ENCODE results near the gene CPZ. TPM values are rescaled to one million over a fixed set of nuclear protein-coding genes. Genes with fewer than 3 reads are reported as not detected.
"Not testable (repeated sequence)": the region's sequence is repeated elsewhere in the genome, so short reads cannot be mapped to it uniquely, and the experiment has no call there.

The CPZ gene
- total RNA-seq, 1 experiment from 2014 or later, result not detected

- Mint-ChIP-seq H3K4me3 (ENCODE audit: low read depth, unreplicated experiment) (no peak overlapping the region), H3K9me3 (ENCODE audit: low read depth, unreplicated experiment) (no peaks in the 10 kb centered on the region), H3K27me3 (ENCODE audit: unreplicated experiment) (peaks cover 85% of the 10 kb centered on the region), H3K36me3 (ENCODE audit: insufficient read depth, unreplicated experiment) (no peaks in the 10 kb centered on the region), H3K4me1 (ENCODE audit: low read depth, unreplicated experiment) (no peaks in the 10 kb centered on the region), H3K27ac (ENCODE audit: unreplicated experiment) (no peak overlapping the region)
- no peak for DNase-seq
- no TSS peak for BruUV-seq (replicated peaks)
- CTCF ChIA-PET, result no interaction called here
- intact Hi-C loops (cut with micrococcal nuclease; ENCODE audit: unreplicated experiment), result no loop called here
- TF ChIP-seq, protein P1, sequence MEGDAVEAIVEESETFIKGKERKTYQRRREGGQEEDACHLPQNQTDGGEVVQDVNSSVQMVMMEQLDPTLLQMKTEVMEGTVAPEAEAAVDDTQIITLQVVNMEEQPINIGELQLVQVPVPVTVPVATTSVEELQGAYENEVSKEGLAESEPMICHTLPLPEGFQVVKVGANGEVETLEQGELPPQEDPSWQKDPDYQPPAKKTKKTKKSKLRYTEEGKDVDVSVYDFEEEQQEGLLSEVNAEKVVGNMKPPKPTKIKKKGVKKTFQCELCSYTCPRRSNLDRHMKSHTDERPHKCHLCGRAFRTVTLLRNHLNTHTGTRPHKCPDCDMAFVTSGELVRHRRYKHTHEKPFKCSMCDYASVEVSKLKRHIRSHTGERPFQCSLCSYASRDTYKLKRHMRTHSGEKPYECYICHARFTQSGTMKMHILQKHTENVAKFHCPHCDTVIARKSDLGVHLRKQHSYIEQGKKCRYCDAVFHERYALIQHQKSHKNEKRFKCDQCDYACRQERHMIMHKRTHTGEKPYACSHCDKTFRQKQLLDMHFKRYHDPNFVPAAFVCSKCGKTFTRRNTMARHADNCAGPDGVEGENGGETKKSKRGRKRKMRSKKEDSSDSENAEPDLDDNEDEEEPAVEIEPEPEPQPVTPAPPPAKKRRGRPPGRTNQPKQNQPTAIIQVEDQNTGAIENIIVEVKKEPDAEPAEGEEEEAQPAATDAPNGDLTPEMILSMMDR (IDR thresholded peaks at IDR 0.05; ENCODE audit: unreplicated experiment), result no peak
Measured at GRCh38 chr4:8653326-8654000, 60.9 kb downstream of the CPZ start.

- H3K4me3 Mint-ChIP-seq (ENCODE audit: low read depth, unreplicated experiment); intact Hi-C loops (cut with micrococcal nuclease; ENCODE audit: unreplicated experiment); BruUV-seq (replicated peaks); DNase-seq; H3K4me1 Mint-ChIP-seq (ENCODE audit: low read depth, unreplicated experiment); H3K27ac Mint-ChIP-seq (ENCODE audit: unreplicated experiment); H3K9me3 Mint-ChIP-seq (ENCODE audit: low read depth, unreplicated experiment); H3K36me3 Mint-ChIP-seq (ENCODE audit: insufficient read depth, unreplicated experiment); CTCF ChIA-PET: not testable (repeated sequence)
- H3K27me3 Mint-ChIP-seq (ENCODE audit: unreplicated experiment), result peaks cover 80% of the 10 kb centered on the region
Measured at GRCh38 chr4:8654139-8654538, 61.6 kb downstream of the CPZ start.

DNA sequence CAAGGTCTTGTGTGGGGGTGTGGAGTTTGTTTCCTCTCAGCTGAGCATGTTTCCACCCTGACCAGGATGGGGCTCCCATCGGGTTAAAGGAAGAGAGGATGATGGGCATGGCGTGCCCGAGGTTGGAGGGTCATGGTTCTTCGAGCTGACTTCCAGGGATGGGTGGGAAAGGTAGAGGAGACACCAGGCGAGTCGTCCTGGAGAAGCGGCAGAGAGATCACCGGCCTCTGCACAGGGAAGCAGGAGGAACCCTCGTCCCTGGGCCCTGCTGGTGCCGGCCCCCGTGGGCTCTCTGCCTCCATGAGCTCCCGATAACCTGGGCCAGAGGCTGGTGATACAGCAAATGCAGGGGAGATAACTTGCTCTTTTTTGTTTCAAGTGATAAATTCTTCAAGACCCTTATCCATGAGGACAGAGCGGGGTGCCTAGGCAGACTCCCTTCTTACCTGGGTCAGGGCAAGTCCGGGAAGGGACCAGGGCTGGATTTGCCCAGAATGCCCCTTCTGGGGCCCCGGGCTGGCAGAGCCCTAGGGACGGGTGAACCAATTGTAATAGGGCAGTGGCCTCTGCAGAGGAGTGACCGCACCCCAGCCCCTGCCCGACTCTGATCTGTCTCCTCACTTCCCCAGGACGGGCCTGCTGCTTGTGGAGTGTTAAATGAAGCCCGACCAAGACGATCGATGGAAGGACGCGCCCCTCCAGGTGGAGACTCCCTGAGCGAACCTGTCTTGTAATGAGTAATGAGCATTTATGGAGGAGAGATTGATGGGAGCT is 63.0 kb downstream of the CPZ start:
- H3K27me3 Mint-ChIP-seq (ENCODE audit: unreplicated experiment), result peaks cover 73% of the 10 kb centered on the region
- no TSS peak for BruUV-seq (replicated peaks)
- H3K4me3 Mint-ChIP-seq (ENCODE audit: low read depth, unreplicated experiment), result no peak overlapping the region
- no peaks in the 10 kb centered on the region for H3K9me3 Mint-ChIP-seq (ENCODE audit: low read depth, unreplicated experiment)
- TF ChIP-seq, protein P1 (IDR thresholded peaks at IDR 0.05; ENCODE audit: unreplicated experiment), result no peak
- H3K27ac Mint-ChIP-seq (ENCODE audit: unreplicated experiment), result no peak overlapping the region
- H3K4me1 Mint-ChIP-seq (ENCODE audit: low read depth, unreplicated experiment), result no peaks in the 10 kb centered on the region
- no peak for DNase-seq
- H3K36me3 Mint-ChIP-seq (ENCODE audit: insufficient read depth, unreplicated experiment), result no peaks in the 10 kb centered on the region
- intact Hi-C loops (cut with micrococcal nuclease; ENCODE audit: unreplicated experiment), result no loop called here
- CTCF ChIA-PET, result no interaction called here

DNA sequence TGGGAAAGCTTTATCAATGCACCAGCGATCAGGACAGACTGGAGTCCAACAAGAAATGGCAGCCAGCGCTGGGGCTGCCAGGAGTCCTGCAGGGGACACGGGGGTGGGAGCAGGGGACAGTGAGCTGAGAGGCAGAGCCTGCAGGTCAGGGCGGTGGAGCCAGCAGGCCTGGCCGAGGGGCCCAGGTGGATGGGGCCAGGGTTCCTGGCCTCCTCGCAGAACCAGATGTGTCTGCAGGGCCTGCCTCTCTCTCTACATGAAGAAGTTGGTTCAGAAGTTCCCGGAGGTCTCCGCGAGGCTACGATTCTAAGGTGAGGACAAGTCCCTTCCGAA is 63.6 kb downstream of the CPZ start:
- BruUV-seq (replicated peaks), result no TSS peak
- DNase-seq, result no peak
- Mint-ChIP-seq H3K4me3 (ENCODE audit: low read depth, unreplicated experiment) (no peak overlapping the region), H3K4me1 (ENCODE audit: low read depth, unreplicated experiment) (no peaks in the 10 kb centered on the region), H3K36me3 (ENCODE audit: insufficient read depth, unreplicated experiment) (no peaks in the 10 kb centered on the region), H3K9me3 (ENCODE audit: low read depth, unreplicated experiment) (no peaks in the 10 kb centered on the region), H3K27me3 (ENCODE audit: unreplicated experiment) (peaks cover 73% of the 10 kb centered on the region), H3K27ac (ENCODE audit: unreplicated experiment) (no peak overlapping the region)
- intact Hi-C loops (cut with micrococcal nuclease; ENCODE audit: unreplicated experiment), result no loop called here
- CTCF ChIA-PET, result no interaction called here
- TF ChIP-seq, protein P1 (IDR thresholded peaks at IDR 0.05; ENCODE audit: unreplicated experiment), result no peak

Measured in Calu3 (cell line).